Hindlimb muscle (tissue), 1 donor: ENCODE results near the gene ZNF300. TPM values are rescaled to one million over a fixed set of nuclear protein-coding genes. Genes with fewer than 3 reads are reported as not detected.
A peak's percentile ranks its signal among the peaks of the same experiment; 100 is the strongest.
"Not testable (repeated sequence)": the region's sequence is repeated elsewhere in the genome, so short reads cannot be mapped to it uniquely, and the experiment has no call there.

Source experiments
- DNase-seq: peaks from one replicate; pipeline ENCODE4 v3.0.0-alpha.2; 2013
- polyA plus RNA-seq: library from polyadenylated mRNA; unstranded; fragments of 120-200 nt; gene quantifications from one replicate; pipeline ENCODE4 v1.2.1, GENCODE V29; 2013; ENCODE audit not compliant: insufficient read length

The ZNF300 gene
- 8.8 TPM for polyA plus RNA-seq

DNA sequence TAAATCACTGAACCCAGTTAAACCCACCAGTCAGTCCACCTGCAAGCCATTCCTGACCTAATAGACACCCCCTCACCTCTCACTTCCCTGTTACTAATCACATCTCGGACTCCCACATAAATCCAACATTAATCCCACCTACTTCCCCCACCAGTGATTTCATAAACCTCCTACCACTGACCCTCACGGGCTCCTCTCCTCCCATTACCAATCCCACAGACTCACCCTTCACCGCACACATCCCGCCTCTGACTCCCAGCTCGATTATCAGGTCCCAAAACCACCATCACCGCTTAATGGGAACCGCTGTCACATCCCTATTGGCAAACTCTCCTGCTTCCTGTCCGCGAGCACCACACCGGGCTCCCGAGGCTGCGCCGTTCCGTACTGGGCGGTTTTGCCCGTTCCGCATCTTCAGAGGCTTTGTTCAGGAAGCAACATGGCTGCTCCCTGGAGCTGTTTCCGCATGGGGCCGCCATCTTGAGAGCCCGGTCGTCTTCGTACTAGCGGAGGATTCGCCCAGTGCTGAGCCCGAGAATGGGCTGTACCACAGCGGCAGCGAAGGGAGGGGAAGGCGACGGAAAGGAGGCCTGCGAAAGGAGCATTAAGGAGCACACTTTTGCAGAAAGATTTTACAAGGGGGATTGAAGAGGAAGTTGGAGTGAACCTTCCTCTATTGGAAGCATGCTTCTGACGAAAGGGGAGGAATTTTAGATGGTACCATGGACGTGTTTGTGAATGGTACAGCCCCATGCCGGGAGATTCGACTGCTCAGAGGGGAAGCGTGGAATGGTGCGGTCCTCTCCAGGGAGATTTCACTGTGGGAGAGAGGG is at the start of gene ZNF300:
TSS of gene ZNF300 (minus strand) at position 502 of the 833 bp plus-strand sequence. CDS start 1,825 bp downstream, outside the sequence.
- peak; percentile 92 for DNase-seq

DNA sequence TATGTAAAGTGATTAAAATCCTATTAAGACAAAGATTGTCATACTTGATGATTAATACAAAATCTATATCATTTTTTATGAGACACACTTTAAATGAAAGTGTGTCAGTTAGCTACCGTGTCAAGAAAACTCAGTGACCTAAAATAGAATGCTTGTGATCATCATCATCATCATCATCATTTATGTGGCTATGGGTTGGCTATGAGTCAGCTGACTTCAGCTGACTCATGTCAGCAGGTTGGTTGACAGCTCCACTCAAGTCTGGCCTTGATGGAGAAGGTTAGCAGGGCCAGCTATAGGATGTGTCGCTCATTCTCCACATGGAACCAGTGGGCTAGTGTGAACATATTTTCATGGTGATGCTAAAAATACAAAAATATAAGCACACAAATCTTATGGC is 43.8 kb upstream of the ZNF300 start:
- no peak for DNase-seq

DNA sequence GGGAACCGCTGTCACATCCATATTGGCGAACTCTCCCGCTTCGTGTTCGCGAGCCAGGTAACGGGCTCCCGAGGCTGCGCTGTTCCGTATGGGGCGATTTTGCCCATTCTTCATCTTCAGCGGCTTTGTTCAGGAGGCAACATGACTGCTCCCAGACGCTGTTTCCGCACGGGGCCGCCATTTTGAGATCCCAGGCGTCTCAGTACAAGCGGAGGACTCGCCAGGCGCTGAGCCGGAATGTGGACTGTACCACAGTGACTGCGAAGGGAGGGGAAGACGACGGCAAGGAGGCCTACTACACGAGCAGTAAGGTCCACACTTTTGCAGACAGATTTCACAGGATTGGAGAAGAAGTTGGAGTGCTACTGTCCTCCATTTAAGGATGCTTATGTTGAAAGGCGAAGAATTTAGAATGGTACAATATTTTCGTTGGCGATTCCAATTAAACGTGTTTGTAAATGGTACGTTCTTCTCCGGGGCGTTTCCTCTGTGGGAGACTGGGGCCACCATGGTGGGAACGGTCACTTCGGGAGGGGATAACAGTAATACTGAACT is 41.6 kb upstream of the ZNF300 start:
- peak; percentile 93 for DNase-seq

DNA sequence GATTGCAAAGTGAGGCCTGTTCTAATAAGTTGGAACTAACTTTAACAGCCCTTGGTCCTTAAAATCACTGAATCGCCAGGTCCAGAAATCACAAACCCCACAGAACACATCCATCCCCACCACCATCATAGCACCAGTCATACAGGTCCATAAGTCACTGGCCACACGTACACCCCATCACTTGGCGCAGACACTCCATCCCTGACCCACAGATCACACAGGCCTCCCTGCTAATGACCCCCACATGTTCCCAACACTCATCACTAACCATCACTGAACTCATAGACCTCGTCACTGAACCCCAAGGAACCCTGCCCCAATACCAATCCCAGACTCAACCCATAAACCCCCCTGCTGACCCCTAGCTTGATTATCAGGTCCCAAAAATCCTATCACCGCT is 41.2 kb upstream of the ZNF300 start:
- DNase-seq: no peak

DNA sequence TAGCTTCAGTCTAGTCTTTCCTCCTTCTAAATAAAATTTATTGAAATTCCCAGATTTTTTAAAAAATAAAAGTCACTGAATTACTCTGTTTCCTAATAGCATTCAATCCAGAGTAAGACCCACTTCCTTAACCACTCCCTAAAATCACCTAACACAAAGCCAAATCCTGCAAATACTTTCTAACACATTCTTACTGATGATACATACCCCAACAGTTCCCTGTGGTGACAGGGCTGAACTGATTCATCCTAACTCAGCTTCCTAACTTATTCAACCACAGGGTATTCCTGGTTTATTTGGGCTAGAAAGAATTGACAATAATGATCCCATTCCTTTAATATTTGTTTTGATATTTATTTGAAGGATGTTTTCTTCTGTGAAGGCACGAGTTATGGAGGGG is 40.7 kb upstream of the ZNF300 start:
- no peak for DNase-seq

DNA sequence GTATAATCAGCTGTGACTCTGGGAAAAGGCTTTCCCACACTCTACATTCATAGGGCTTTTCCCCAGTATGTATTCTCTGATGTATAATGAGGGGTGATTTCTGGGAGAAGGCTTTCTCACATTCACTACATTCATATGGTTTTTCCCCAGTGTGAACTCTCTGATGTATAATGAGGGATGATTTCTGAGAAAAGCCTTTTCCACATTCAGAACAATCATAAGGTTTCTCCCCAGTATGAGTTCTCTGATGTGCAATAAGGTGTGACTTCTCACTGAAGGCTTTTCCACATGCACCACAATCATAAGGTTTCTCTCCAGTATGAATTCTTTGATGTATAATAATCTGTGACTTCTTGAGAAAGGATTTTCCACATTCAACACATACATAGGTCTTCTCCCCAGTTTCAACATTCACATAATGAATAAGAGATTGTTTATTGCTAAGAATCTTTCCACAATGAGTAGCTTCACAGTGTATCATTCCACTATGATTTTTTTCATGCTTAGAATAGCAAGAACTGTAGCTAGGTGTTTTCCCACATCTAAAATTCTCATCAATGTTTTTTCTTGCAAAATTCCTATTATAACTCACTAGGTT is 26.7 kb upstream of the ZNF300 start:
- no peak for DNase-seq

DNA sequence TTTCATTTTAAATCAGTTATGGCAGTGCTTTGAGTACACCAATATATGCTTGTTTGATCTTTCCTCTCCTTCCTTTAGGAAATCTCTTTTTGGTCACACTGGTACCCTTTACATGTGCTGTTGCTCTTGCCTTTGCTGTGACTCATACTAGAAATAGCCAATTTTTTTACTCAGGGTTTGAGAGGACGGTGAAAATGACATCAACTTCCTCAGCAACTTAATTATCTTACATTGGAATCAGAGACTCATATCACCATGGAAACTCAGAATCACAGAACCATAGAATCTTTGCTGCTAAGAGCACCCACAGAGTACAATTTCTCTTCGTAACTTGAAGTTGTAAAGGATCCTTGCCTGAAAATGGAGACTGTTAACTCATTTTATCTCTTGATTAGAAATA is 13.8 kb upstream of the ZNF300 start:
- no peak for DNase-seq

DNA sequence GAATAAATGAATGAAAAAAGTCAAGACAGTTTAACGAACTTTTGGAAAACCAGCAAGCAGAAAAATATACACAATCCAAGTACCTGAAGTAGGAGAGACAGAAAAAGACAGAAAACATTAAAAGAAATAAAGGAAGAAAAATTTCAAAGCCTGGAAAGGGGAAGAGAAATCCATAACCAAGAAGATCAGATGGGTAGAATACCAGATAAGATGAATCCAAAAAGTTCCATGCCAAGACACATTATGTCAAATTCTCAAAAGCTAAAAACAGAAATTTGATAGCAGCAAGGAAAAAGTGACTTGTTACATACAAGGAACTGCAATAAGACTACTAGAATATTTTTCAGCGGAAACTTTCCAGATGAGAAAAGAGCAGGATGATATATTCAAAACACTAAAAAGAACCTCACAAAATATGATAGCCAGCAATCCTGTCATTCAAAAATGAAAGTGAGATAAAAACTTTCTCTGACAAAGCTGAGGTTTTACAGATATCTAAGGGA is 7.6 kb upstream of the ZNF300 start:
- DNase-seq: no peak

DNA sequence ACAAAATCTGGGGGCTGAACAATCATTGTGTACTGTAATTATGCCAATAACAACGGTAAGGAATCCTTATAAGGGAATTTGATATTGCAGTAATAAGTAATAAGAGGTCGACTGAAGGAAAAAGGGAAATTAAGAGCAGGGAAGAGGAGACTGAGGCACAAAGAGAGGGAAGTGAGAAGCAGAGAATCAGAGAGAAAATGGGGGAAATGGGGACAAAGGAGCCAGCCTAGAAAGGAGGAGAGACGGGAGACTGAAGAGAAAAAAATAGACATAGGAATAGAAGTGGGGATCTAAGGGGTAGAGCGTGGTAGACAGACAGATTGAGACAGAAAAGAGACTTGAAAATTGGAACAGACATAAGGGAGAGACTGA is 518 bp upstream of the ZNF300 start:
- no peak for DNase-seq

DNA sequence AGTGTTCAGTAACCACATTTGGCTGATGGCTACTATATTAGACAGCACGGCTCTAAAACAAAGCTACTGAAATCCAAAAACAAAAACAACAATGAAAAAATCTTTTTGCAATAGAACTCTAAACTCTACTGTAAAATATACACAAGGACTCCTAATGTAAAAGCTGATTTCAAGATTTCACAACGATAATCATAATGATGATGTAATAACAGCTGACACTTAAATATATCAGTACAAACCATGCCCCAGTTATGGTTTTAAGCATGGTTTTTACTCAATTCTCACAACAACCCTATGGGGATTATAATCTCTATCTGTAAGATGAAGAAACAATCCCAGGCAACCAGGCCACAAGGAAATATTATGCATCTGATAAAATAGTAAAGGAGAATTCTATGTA is 3.3 kb downstream of the ZNF300 start:
- DNase-seq: no peak

DNA sequence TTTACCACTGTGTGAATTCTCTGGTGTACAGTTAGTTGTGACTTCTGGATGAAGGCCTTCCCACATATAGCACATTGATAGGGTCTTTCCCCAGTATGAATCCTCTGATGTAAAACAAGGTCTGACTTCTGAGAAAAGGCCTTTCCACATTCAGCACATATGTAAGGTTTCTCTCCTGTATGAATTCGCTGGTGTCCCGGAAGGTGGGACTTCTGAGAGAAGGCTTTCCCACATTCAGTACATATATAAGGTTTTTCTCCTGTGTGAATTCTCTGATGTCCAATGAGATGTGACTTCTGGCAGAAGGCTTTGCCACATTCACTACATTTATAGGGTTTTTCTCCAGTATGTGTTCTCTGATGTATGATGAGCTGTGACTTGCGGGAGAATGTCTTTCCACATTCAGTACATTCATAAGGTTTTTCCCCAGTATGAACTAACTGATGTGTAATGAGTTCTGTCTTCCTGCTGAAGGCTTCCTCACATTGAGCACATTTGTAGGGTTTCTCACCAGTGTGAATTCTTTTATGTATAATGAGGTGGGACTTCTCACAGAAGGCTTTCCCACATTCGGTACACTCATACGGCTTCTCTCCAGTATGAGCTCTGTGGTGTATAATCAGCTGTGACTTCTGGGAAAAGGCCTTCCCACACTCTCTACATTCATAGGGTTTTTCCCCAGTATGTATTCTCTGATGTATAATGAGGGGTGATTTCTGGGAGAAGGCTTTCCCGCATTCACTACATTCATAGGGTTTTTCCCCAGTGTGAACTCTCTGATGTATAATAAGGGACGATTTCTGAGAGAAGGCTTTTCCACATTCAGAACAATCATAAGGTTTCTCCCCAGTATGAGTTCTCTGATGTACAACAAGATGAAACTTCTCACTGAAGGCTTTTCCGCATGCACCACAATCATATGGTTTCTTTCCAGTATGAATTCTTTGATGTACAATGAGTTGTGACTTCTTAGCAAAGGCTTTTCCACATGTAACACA is 9.1 kb downstream of the ZNF300 start:
- no peak for DNase-seq

DNA sequence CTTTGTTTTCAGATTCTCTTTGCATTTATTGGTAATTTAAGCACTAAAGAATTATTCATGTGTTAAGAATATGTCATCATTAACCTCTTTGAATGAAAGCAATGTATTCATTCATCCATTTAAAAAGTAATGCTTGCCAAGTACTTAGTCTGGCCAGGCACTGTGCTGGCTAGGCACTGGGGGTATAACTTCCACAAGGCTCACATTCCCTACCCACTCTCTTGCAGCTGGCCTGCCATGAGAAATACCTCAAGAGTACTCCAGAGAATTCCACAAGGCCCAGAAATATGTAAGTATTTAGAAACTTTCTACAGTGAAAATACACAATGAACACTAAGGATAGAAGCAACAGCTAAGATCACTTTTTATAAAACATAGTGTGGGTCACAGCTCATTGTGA is 25.4 kb downstream of the ZNF300 start:
- no peak for DNase-seq

DNA sequence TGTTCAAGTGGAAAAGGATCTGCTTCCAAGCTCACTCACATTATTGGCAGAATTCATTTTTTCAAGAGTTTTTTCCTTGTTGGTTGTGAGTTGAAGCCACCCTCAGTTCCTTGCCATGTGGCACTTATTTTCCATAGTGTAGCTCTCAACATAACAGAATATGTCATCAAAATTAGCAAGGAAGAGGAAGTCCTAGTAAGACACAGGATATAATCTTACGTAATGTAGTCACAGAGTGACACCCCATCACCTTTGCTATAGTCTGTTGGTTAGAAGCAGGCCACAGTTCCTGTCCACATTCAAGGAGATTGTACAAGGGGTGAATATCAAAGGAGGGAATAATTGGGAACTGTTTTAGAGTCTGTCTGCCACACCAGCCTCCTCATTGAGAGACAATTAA is 42.7 kb downstream of the ZNF300 start:
- no peak for DNase-seq

DNA sequence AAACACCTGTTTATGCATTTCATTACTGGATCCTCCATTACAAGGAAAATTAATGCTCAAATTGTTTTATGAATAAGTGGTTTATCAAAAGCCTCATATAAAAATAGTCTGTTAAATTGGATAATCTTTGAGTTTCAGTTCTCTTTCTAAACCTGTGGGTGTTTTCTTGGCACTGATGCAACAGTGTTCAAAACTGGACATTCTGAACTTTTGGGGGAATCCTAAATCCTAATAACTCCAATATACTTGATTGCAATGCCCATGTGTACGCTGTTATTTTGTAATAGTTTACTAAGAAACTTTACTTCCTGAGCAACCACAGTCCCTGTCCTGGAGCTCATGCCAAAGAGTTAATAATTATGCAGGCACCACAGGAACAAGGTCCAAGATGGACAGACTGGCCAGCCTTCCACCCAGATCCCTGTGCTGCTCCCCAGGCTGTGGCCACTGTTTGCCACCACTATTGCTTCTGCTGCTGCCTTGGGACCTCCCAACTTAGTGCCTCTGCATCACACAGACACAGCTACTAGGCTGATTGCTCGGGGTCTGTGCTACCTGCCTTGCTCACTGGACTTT is 44.4 kb downstream of the ZNF300 start:
- DNase-seq: no peak

DNA sequence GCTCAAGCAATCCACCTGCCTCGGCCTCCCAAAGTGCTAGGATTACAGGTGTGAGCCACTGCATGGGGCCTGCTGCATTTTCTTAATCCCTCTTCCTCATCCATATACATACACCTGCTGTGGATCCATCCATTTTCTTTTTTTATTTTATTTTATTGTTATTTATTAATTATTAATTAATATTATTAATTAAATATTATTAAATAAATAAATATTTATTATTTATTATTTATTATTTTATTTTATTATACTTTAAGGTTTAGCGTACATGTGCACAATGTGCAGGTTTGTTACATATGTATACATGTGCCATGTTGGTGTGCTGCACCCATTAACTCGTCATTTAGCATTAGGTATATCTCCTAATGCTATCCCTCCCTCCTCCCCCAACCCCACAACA is 48.1 kb downstream of the ZNF300 start:
- not testable (repeated sequence) for DNase-seq

DNA sequence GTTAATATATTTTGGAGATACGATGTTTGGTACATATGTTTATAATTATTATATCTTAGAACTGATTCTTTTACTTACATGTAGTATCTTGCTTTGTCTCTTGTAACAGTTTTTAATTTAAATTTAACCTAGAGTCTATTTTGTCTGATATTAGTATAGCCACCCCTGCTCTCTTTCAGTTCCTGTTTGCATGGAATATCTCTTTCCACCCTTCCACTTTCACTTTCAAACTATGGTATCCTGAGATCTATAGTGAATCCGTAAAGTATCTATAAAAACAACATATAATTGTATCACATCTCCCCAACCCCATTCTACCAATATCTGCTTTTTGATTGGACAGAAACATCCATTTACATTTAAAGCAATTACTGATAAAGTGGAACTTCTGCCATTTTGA is 51.2 kb downstream of the ZNF300 start:
- no peak for DNase-seq

DNA sequence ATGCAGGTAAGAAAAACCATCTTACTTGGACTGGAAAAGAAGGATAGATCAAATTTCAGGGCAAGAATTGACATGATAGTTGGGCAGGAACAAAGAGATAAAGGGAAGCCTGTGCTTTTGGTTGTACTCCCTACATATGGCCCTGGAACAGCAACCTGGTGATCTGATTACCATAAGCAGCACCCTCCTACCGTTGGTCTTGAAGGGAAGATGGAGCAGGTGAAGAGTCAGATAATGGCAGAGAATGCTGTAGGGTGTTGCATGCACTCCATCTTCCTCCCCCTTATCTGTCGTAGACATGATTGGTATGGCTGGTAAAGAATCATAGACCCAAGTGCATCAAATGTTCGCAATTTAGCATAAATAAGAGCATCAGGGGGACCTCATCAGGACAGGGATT is 53.7 kb downstream of the ZNF300 start:
- DNase-seq: no peak

DNA sequence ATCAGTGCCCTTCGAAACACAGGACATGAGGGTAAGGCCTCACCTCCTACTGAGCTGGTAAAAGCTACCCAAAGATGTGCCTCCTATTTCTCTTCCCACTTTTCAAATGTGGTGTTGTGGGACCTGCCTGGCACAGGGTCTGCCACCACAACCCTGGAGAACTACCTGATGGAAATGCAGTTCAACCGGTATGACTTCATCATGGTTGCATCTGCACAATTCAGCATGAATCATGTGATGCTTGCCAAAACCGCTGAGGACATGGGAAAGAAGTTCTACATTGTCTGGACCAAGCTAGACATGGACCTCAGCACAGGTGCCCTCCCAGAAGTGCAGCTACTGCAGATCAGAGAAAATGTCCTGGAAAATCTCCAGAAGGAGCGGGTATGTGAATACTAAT is 56.5 kb downstream of the ZNF300 start:
- DNase-seq: no peak

DNA sequence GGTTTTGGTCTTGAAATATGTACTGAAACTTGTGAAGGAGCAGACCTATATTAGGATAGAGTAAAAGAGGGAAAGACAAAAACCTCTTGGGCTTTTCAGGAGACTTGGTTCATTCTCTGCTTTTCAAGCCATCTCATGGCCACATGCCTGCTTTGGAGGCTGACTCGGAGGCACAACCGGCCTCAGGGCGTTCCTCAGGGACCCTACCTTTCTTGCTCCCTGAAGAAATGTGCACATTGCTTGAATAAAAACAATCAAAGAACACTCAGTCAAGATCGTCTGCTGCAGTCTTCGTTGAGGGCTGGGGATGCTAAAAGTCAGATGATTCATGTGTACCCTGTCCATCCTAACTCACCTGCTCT is 57.5 kb downstream of the ZNF300 start:
- DNase-seq: no peak

DNA sequence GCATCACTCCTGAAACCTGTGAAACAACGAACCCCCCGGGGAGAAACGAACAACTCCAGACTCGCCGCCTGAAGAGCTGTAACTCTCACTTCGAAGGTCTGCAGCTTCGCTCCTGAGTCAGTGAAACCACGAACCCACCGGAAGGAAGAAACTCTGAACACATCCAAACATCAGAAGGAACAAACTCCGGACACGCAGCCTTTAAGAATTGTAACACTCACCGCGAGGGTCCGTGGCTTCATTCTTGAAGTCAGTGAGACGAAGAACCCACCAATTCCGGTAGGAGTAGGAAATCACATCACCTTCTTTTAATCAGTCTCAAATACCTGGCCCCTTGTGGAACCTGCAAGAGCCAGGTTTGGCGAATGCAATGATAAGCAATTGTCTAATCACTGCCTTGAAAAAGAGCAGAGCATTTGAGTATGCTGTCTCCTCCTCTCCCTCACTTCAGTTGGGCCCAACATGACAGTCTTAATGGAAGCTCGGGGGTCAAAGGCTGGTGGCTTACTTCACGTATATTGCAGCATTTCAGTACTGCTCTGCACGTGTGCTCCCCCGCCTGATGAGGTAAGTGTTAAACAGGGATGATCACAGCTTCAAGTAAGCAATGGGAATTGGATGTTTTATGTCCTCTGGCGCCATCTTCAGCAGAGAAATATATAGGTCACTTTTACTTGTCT is 58.0 kb downstream of the ZNF300 start:
- DNase-seq: peak; percentile 80

DNA sequence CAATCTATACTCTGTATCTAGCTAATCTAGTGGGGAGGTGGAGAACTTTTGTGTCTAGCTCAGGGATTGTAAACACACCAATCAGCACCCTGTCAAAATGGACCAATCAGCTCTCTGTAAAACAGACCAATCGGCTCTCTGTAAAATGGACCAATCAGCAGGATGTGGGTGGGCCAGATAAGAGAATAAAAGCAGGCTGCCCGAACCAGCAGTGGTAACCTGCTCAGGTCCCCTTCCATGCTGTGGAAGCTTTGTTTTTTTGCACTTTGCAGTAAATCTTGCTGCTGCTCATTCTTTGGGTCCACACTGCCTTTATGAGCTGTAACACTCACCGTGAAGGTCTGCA is 58.5 kb downstream of the ZNF300 start, which contains the start of gene IRGM:
TSS of gene IRGM (plus strand) at position 214 of the 346 bp plus-strand sequence. CDS start 1,603 bp downstream, outside the sequence.
- DNase-seq: not testable (repeated sequence)
